GM18520 (cell line): ENCODE data around the gene SPAG16.

ENCODE experiments used
- ATAC-seq: cut with Tn5 transposase; IDR thresholded peaks from one replicate; pipeline ENCODE4 v1.9.1; 2021; ENCODE audit not compliant: unreplicated experiment

The SPAG16 gene

DNA sequence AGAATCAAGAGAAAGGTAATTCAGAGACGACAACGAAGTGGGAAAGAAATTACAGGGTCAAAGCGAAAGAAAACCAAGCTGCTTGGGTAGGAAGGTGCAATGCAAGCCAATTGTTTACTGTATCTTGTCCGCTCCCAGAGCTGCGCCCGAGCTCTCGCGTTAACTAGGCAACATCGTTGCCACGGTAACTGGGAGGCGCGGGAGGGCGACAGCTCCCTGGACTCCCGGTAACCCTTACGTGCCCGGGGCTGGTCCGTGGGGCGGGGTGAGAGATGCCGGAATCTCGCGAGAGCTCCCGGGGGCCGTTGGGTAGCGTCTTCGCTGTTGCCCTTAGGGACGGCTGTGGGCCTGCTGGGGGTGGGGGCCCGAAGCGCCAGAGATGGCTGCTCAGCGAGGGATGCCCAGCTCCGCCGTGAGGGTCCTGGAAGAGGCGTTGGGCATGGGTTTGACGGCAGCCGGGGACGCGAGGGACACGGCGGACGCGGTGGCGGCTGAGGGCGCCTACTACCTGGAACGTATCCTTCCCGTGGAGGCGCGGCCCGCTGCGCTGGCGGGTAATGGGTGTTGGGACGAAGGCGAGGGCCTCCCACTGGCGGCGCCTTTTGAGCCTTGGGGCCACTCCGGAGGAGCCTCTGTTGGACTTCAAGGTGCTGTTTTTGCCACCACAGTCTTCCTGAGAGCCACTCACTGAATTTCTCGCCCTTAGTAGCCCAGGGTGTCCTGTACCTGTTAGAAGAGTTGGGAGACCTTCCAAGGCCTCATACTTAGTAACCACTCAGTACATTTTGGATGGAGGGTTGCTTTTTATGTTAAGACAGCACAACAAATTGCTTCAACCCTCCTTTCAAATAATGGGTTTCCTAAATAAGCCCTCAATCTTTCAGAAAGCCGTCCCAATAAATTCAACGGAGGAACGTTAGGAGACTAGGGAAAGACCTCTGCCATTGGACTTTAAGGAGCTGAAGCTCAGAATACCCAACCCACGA, at the start of gene SPAG16:
TSS of gene SPAG16 (plus strand) at position 360 of the 986 bp plus-strand sequence.
- ATAC-seq = peak; percentile 100

DNA sequence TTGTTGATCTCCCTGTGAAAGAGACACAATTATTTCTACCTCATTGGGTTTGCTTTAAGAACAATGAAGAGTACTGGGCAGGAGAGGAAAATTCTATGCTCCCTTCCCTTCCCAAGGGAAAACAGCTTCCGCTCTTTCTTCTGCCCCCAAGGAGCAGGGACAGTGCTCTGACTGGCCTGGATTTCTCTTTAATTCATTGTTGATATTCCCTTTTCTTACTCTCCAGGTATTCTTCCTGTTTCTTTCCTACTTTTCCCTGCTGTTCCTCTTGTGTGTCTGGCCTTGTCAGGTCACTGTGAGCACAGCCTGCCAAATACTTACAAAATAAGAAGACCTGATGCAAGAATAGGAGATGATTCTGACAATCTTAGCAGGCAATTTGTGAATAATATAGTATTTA, 49.6 kb upstream of the SPAG16 start:
- ATAC-seq = no peak

DNA sequence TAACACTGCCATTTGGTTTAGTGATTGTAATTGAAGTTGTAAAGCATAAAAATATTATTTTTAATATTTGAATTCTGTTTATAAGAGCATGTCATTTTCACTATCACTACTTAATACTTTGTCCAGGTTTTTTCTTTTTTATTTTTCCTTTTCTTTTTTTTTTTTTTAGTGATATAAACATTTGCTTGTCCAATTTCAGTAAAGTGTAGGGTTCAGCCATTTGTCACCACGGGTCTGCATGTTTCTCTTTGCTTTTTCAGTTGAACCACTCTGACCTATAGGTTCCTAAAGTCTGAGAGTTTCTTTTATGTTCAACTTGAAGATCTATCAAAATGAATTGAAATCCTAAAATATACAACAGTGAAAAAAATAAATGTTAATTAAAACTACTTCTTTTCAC, 48.5 kb upstream of the SPAG16 start:
- ATAC-seq = no peak

DNA sequence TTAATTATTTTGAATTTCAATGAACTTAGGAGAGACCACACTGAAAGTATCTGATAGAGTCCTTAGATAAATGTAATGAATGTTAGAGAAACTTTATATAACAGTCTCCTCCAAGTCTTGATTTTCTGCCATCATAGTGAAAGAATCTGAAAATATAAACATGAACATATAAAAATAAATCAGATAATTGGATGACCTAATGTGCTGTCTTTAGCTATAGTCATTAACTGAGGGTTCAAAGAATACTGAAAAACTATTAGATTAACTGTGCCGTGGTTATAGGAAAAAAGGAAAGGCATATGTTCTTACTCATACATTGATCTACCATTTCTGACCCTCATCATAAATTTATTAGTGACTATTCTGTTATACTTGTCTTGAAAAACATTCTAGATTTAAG, 47.0 kb upstream of the SPAG16 start:
- no peak for ATAC-seq

DNA sequence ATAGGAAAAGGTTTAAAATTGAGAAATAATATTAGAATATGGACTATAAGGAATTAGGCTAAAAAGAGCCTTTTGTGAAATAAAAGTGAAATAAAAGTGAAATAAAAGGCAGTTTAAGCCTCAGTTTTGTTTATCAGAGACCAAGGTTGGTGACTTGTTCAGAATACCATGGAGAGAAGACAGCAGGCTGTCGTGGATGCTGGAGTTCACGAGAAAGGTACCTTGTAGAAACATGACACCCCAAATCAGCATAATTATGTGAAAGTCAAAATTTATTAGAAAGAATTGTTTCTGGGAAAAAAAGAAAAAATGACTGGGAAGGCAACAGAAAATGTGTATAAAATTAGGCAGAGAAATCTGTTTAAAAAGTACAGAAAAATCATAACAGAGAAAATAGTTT, 46.5 kb upstream of the SPAG16 start:
- ATAC-seq = no peak

DNA sequence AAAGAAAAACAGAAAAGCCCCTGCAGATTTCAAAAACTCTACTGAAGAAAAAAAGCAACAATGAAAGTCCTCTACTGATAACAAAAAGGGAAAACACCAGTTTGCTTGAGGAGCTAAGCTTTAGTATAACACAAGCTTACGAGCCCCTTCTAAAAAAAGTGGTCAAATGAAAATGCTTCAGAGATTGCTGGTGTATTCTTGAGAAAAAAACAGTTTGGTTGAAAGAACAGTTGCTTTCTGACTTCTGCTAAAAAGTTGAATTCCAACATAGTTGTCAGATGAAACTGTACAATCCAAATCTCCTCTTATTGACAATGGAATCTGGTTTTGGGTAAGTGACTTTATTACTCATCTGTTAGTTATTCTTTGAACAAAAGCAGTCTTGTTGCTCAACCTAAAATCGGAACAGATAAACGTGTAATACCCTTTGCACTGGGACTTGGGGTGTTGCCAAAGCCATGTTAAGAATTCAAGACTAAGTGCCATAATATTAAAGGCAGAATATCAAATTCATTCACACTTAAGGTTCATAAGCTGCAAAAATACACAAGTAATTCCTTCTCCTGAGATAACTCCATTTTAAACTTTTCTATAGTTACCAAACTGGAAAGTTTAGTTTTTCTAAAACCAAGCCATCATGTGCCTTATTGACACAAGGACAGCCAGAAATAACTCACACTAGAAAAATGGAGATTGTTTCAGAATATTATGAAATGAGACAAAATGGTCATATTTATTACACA, 45.3 kb upstream of the SPAG16 start:
- ATAC-seq = peak; percentile 32

DNA sequence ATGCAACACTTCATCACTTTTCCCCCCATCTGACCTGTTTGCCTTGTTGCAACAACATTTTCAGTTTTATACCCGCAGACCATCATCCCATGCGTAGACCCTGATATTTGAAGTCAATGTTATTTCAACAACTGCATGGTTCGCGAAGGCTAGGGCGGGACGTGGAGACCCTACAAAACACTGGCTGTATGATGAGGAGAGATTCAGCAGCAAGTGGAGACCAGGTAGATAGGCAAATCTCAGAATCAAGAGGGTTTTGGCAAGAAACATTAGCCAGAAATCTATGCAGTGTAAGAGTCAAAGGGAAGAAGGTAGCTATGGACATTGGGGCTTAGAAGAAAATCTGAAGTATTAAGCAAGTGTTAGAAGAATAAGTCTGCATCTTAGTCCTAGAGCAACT, 42.4 kb upstream of the SPAG16 start:
- no peak for ATAC-seq

DNA sequence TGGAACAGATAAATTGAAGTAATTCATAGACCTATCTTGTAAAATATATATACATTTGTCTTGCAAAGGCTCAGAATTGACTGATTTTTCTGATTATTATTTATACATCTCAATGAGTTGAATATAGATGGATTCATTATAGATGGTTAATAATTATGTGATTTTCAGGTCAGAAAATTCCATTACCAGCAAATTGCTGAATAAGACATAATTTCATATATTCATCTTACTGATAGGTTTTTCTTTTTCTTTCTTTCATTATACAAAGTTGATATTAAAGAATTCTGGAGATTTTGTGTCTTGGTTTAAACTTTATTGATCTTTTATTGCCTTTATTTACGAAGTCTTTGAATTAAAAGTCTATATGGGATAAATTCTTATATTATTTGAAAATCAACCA, 41.6 kb upstream of the SPAG16 start:
- no peak for ATAC-seq

DNA sequence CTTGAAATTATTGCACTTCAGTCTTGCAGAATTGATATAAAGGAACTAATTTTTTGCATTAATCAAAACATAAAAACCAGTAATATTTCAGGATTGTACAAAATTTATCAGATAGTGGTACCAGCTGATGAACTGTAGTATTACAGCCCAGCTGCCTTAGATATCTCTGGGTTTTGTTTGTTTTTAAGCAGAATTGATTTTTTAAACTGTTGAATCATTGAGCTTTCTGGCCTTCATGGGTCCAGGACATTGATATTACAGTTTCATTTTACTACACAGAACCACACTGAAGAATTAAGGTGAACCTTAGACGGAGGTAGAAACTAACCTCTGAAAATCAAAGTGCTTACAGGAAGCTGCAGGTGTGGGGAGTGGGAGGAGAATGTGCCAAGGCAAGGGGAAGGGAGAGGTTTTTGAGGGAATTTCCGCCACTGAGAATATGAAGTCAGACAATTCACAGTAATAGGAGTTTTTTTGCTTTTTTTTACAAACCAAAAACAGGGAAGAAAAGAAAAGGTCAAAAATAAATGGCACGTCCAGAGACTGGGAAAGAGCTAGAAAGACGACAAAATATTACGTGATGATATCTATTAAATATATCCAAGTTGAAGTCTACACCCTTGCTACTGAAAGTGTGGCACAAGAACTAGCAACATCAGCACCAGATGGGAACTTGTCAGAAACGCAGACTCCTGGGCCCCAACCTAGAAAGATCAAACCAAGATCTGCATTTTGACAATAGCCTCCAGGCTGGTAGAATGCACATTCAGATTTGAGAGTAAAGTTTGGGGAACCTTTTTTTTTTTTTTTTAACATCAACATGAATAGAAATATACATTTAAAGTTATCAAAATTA, 40.8 kb upstream of the SPAG16 start:
- no peak for ATAC-seq

DNA sequence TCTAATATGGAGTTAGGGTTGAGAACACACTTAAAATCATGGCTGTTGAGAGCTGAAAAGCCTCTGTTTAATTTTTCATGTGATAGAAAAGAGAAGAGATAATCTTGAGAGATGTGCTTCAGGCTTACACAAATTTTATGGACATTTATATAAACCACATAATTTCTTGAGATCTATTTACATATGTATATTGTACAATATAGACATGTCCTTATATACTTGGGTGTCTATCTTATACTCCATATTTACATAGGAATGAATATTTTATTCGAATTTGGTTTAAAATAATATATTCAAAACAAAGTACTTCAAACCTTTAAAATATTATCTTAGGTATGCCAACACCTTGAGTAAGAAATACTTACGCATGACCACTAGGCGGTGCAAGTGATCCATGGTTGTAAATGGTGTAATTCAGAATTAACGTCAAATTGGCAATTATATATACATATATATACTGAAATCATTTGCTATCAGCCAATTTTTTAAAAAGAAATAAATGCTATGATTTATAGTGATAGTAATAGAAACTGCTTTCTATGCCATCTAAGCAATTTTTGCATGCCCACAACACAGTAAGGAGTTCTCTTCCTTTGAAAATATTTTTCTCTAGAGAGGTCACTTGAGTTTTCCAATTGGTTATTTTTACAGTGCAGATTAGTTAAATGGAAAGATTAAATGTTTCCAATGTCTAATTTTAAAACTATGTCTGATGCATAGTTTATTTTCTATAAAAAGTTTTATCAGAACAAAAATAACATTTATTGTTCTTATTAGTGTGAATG, 37.6 kb upstream of the SPAG16 start:
- no peak for ATAC-seq

DNA sequence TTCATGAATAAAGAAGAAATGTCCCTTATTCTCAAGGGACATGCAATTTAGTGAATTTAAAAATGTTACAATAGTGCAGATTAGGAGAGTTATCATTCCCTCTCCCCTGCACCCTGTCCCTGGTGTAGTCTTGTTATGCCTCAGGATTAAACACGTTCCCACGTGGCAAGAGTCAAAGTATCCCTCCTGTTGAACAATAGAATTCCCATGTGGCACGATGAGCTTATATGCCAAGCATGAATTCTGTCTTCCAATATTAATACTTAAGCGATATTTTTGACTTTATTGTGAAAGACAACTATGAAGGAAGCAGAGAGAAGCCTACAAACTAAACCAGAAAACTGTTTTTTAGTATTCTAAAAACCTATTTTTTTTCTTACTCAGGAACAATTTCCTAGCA, 36.7 kb upstream of the SPAG16 start:
- ATAC-seq = no peak

DNA sequence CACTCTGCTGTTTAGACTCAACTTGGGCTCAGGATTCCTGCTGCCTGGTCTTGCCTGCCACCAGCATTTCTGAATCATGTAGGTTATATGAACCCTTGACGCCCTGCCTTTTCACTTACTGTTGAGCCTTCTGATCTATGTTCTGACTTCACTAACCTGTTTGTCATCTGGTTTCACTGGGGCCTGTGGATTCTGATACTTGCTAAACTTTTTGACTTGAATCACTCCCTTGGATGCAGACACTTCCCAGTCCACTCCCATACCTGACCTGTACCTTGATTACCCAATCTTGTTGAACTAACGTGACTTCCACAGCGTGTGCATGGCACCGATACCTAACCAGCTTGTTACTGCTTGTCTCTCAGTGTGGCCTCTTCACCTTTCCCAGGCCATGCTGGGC, 35.6 kb upstream of the SPAG16 start:
- ATAC-seq = no peak

DNA sequence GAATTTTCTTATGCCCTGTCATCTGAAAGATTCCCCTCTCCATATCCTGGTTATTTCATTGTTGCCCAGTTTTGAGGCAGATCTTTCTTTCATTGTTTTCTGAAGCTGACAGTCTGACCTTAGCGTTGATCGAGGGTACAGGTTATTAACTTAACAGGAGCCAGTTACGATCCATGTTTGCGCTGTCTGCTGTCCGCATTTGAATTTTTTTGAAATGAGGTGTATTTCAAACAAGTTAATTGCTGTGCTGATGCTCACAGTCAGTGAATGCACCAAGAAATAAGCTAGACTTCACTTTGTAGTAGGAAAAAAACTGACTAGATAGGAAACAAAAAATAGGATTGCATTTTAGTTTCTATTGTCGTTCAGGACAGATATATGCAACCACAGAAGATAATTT, 34.8 kb upstream of the SPAG16 start:
- ATAC-seq = no peak

DNA sequence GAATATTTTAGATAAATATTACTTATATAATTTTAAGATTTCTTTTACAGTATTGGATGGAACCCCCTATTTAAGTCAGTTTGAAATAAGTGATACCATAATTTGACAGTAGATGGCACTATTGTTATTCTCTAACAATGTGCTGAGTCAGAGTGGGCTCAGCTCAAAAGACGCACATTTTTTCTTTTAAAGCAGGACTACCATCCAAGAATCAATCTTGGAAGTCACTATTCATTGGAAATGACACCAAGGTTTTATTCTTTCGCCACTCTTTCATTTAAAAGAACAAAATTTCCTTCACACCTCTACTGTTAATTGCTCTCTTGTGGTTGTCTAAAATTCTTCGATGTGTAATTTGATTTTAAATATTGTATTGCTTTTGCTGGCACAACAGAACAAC, 32.6 kb upstream of the SPAG16 start:
- peak; percentile 53 for ATAC-seq

DNA sequence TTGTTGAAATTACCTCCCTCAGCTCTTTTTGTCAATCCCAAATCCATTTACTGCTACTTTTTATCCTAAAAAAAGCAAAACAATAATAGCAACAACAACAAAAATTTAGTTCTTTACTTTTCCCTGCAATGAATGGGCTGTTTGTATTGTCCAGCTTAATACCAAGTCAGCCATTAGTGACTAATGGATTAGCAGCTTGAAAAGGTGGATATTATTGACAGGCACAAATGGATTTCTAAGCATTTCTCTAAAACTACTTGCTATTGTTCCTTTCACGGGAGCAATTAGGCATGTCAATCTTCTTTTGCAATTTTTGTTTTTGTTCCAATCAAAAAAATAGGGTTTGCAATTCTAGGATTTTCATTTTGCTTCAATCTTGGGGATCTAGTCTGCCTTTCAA, 32.1 kb upstream of the SPAG16 start:
- ATAC-seq = no peak

DNA sequence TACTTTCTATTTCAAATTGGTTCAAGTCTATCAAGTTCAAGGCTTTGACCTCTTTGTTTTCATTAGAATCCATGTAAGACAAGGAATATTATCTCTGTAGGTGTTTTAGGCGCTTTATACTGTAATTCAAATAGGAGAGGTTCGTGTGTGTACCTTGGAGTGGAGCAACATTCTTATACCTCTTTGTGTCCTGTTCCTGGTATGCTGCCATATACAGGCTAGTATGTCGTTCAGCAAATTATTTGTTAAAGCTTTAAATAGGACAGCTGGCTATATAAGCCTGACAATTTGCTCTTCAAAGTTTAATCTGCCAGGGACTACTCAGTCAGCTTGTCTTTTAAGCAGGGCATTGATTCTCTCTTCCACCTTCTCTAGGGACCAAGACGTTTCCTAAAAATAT, 31.1 kb upstream of the SPAG16 start:
- no peak for ATAC-seq

DNA sequence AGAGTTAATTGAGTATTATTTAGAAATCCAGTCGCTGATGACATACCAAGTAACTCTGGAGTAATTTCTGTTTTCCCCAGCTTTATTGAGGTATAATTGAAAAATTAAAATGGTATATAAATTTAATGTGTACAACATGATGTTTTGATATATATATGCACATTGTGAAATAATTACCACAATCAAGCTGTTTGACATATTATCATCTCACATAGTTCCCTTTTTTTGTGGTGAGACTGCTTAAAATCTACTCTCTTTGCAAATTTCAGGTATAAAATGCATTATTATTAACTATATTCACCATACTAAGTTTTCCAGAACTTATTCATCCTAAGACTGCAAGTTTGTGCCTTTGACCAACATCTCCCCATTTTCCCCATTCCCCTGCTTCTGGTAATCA, 25.0 kb upstream of the SPAG16 start:
- no peak for ATAC-seq

DNA sequence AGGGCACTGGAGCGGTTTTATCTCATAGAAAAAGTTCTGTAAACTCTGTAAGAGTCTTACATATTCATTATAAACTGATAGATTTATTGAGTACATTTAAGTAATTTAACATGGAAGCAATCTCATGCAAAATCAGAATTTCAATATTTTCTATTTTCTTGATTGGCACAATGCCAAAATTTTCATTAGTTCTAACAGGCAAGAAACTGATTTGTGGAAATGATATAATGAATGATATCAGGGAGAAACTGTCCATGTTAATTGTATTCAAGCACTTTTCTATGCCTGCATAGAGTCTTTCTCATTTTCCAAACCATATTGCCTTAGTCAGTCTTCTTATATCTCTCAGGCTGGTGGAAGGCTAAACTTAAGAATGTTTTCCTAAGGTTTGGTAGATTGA, 23.0 kb upstream of the SPAG16 start:
- ATAC-seq = no peak

DNA sequence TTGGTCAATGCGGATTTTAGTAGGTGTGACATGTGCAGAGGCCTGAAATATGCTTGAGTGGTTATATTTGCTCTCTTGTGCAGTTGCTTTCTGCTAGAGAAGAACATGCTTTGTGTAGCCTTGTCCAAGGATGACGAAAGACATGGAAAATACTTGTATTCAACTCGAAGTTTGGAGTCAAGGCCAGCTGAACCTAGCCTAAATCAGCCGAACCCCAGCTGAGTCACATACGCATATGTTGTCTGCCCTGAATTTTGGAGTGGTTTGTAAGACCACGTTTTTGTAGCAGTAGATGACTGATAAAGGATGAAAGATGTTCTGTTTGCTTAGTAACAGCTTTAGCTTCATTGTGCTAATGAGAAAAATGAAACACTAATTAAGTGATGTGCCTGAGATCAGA, 22.5 kb upstream of the SPAG16 start:
- no peak for ATAC-seq

DNA sequence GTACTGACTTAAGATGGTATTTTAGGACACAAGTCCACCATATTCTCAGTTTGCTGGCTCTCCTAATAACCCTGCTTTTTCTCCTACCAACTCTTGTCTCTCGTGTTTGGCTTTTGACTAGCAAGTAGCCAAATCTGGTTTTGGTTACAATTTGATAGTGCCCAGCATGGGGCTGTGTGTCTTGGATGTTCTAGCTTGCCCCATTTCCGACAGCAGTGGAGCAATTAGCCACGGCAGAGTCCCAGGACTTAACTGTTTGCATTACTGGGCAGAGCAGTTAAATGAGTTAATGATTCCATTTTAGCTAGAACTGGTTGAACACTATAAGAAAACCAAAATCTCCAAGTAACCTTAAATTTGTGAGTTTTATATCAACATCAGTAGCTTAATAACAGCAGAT, 18.6 kb upstream of the SPAG16 start:
- ATAC-seq = no peak

DNA sequence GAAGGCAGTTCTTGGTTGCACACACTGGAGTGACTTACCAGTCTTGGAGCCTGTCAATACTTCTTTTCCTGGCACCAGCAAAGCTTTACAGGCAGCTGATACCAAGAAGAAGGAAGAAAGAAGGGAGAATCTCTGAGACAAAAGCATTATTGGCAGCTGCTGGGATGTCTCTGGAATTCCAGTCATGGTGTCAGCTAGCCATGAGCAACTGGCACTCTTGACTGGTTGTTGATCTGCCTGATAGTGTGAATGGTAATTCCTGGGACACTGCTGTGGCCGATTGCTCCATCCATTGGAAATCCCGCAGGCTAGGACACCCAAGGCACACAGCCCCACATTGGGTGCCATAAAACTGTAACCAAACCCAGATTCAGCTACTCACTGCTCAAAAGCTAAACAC, 17.8 kb upstream of the SPAG16 start:
- no peak for ATAC-seq
